MCF 10A (cell line): ENCODE measurements around the gene ACSL5. TPM values are rescaled to one million over a fixed set of nuclear protein-coding genes. Genes with fewer than 3 reads are reported as not detected.

Experiments used
- BruUV-seq: library from RNA; stranded (reverse); fragments of 400-500 nt; replicated peaks from 2 replicates; lab custom pipeline; 2021; lab: Mats Ljungman, UMichigan
- CTCF ChIA-PET: fragments of 300-600 bp; sonication (Branson Sonifier 250); formaldehyde crosslinking; extraction: SDS; loops from one replicate; lab custom pipeline; 2021; ENCODE audit warnings: antibody characterized with exemption, inconsistent platforms; lab: Yijun Ruan, JAX
- POLR2A ChIA-PET: fragments of 300-600, 350-650 bp; sonication (Branson Sonifier 250); formaldehyde crosslinking; extraction: SDS; loops from one replicate; lab custom pipeline; 2020; ENCODE audit warnings: antibody characterized with exemption, inconsistent platforms; lab: Yijun Ruan, JAX
- DNase-seq: peaks from one replicate; pipeline ENCODE4 v3.0.0-alpha.2; 2018; ENCODE audit not compliant: unreplicated experiment
- H3K27ac Mint-ChIP-seq: one replicate; pipeline ENCODE4 v1.8.0; 2022; ENCODE audit warnings: mild to moderate bottlenecking, low read depth, mixed read lengths; ENCODE audit not compliant: unreplicated experiment
- H3K27me3 Mint-ChIP-seq: one replicate; pipeline ENCODE4 v1.8.0; 2022; ENCODE audit warnings: mixed read lengths; ENCODE audit not compliant: insufficient read depth, unreplicated experiment
- H3K36me3 Mint-ChIP-seq: one replicate; pipeline ENCODE4 v1.8.0; 2022; ENCODE audit warnings: mild to moderate bottlenecking, moderate library complexity, mixed read lengths; ENCODE audit not compliant: insufficient read depth, unreplicated experiment
- H3K4me1 Mint-ChIP-seq: one replicate; pipeline ENCODE4 v1.8.0; 2022; ENCODE audit warnings: mixed read lengths; ENCODE audit not compliant: insufficient read depth, unreplicated experiment
- H3K4me3 Mint-ChIP-seq: one replicate; pipeline ENCODE4 v1.8.0; 2022; ENCODE audit warnings: mild to moderate bottlenecking, moderate library complexity, mixed read lengths; ENCODE audit not compliant: unreplicated experiment
- H3K9me3 Mint-ChIP-seq: one replicate; pipeline ENCODE4 v1.8.0; 2022; ENCODE audit warnings: mixed read lengths; ENCODE audit not compliant: unreplicated experiment
- CTCF ChIP-seq: fragments of 200-600 bp; IDR thresholded peaks from one replicate; pipeline ENCODE4 v1.8.0; 2022; ENCODE audit warnings: antibody characterized with exemption, mild to moderate bottlenecking; ENCODE audit not compliant: unreplicated experiment
- intact Hi-C: fragments of 100-400 bp; cut with micrococcal nuclease; formaldehyde crosslinking; loops from 2 replicates; pipeline ENCODE4 v1.14.1; 2022
- total RNA-seq: library from RNA; stranded (reverse); gene quantifications from 2 replicates; pipeline ENCODE4 v1.2.3, GENCODE V29; 2022

ACSL5 gene
- total RNA-seq, 1 experiment from 2014 or later = 0.68 TPM

GRCh38 chr10:112379635-112380296 lies 5.8 kb downstream of the ACSL5 start:
- peaks cover 20% of the 10 kb centered on the region for H3K4me1 Mint-ChIP-seq
- ChIA-PET CTCF (interaction anchor here (0.6 to 0.8 kb wide), 6 partner anchors 9 to 242 kb away, joined by 3 to 4 read pairs (median 3); partner anchors contain the start of gene VTI1A), POLR2A (no interaction called here)
- no peak for TF ChIP-seq CTCF
- no peak overlapping the region for H3K4me3 Mint-ChIP-seq
- DNase-seq = no peak
- BruUV-seq = no TSS peak
- no peaks in the 10 kb centered on the region for H3K36me3 Mint-ChIP-seq
- no peaks in the 10 kb centered on the region for H3K27me3 Mint-ChIP-seq
- no peaks in the 10 kb centered on the region for H3K9me3 Mint-ChIP-seq
- intact Hi-C loops = no loop called here
- no peak overlapping the region for H3K27ac Mint-ChIP-seq

- Mint-ChIP-seq H3K27ac (no peak overlapping the region), H3K9me3 (no peaks in the 10 kb centered on the region), H3K27me3 (no peaks in the 10 kb centered on the region), H3K36me3 (no peaks in the 10 kb centered on the region), H3K4me3 (no peak overlapping the region), H3K4me1 (peaks cover 11% of the 10 kb centered on the region)
- CTCF ChIA-PET = interaction anchor here (0.9 to 1.4 kb wide), 2 partner anchors 43 to 89 kb away, joined by 3 read pairs; no protein-coding TSS in a partner anchor
- DNase-seq = no peak
- BruUV-seq = no TSS peak
- POLR2A ChIA-PET = no interaction called here
- TF ChIP-seq CTCF = no peak
- intact Hi-C loops = no loop called here
Measured at GRCh38 chr10:112382515-112383235, 8.8 kb downstream of the ACSL5 start.

- peak; percentile 42 for DNase-seq
- ChIA-PET CTCF (interaction anchor here (1.0 to 1.5 kb wide), 4 partner anchors 8 to 246 kb away, joined by 3 to 5 read pairs (median 3); no protein-coding TSS in a partner anchor), POLR2A (interaction anchor here (0.6 to 1.1 kb wide), 3 partner anchors 12 to 750 kb away, joined by 3 to 4 read pairs (median 3); no protein-coding TSS in a partner anchor)
- Mint-ChIP-seq H3K9me3 (no peaks in the 10 kb centered on the region), H3K4me3 (no peak overlapping the region), H3K27ac (no peak overlapping the region), H3K27me3 (no peaks in the 10 kb centered on the region), H3K36me3 (no peaks in the 10 kb centered on the region), H3K4me1 (peaks cover 11% of the 10 kb centered on the region)
- TF ChIP-seq CTCF = no peak
- BruUV-seq = no TSS peak
- intact Hi-C loops = no loop called here
Measured at GRCh38 chr10:112383325-112383724, 9.4 kb downstream of the ACSL5 start.

GRCh38 chr10:112384141-112384540 lies 10.2 kb downstream of the ACSL5 start:
- no peaks in the 10 kb centered on the region for H3K36me3 Mint-ChIP-seq
- no peak overlapping the region for H3K4me3 Mint-ChIP-seq
- POLR2A ChIA-PET = interaction anchor here (0.9 to 1.4 kb wide), 3 partner anchors 8 to 22 kb away, joined by 3 to 5 read pairs (median 4); no protein-coding TSS in a partner anchor
- peaks cover 15% of the 10 kb centered on the region for H3K4me1 Mint-ChIP-seq
- H3K27me3 Mint-ChIP-seq = no peaks in the 10 kb centered on the region
- H3K9me3 Mint-ChIP-seq = no peaks in the 10 kb centered on the region
- CTCF ChIA-PET = interaction anchor here (0.6 to 1.5 kb wide), 5 partner anchors 9 to 247 kb away, joined by 3 to 5 read pairs (median 3); partner anchors contain the start of gene ACSL5
- no peak for TF ChIP-seq CTCF
- H3K27ac Mint-ChIP-seq = no peak overlapping the region
- no peak for DNase-seq
- no TSS peak for BruUV-seq
- intact Hi-C loops = no loop called here
